HG03378 (cell line): ENCODE measurements around the gene EXOSC7.
"Not testable (repeated sequence)": the region's sequence is repeated elsewhere in the genome, so short reads cannot be mapped to it uniquely, and the experiment has no call there.

Experiments used
- ATAC-seq: cut with Tn5 transposase; IDR thresholded peaks from one replicate; pipeline ENCODE4 v1.9.1; 2021; ENCODE audit warnings: mild to moderate bottlenecking, moderate library complexity; ENCODE audit not compliant: unreplicated experiment

Gene EXOSC7

DNA sequence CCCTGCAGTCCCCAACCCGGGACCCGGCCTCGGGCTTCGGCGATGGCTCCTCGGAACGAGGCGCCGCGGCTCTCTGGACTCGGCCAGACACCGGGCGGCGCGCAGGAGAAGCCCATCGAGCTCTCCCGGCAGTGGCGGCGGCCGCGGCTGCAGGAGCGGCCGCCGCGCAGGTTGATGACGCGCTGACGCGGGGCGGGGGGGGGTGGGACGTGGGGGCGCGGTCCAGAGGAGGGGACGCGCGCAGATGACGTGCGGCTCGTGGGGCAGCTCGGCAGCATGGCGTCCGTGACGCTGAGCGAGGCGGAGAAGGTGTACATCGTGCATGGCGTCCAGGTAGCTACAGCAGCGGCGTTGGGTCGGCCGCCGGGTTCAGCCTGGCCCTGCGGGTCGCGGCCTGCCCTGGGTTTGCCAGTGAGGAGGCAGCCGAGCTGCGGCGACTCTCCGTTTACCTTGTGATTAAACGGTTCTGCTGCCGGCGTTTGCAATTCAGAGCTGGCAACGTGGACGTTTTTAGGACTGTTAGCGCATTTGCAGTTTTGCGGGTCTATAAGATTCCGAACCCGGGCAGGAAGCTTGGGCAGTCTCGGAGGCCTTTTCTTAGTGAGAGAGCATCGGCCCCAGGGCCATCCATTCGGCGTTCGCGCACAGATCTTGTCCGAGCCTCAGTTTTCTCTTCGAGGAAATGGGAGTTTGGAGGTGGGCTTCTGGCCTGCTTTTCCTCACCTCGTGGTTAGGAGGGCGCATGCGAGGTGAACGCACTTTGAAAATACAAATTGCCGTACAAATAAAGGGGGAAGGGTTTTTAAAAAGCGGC is at the start of gene EXOSC7, which contains the start of gene ZDHHC3:
EXOSC7 (plus strand) TSS at position 243 of the 814 bp plus-strand sequence; CDS start at position 277, 34 bp downstream.
ZDHHC3 (minus strand) TSS at position 173 of the 814 bp plus-strand sequence. CDS start 16,738 bp downstream, outside the sequence.
- ATAC-seq, result peak; percentile 53

DNA sequence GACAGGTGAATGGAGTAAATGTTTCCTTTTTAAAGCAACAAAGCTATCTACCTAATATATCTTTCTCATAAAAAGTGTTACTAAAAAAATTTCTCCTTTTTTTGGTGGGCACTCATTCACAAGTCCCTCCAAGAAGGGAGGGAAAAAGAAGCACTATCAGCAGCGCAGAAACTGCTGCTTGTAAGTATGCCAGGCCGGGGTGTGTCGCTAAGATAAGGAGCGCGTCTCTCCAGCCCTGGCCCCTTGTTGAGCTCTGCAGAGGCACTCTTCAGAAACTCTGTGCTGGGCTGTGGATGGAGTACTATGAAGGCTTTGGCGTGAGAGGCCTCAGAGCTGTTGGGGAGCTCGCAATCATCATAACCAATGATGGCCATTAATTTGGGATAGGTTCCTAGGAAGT is 49.1 kb upstream of the EXOSC7 start:
- ATAC-seq, result no peak

DNA sequence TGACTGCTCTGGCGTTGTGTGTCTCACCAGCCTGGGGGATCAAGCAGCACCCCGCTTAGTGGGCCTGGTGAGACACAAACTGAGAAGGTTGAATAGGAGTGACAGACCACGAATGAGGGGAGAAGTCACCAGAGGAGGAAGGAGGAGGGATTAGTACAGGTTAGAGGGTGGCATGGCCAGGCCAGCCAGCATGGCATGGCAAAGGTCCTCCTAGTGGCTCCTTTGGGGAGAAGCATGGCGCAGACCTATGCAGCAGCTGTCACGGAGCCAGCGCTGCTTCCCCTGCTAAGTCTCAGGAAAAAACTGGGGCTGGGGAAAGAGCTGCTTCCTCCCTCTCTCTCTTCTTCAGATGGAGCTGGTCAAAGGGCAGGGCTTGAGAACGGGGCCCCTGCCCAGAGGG is 48.7 kb upstream of the EXOSC7 start:
- no peak for ATAC-seq

DNA sequence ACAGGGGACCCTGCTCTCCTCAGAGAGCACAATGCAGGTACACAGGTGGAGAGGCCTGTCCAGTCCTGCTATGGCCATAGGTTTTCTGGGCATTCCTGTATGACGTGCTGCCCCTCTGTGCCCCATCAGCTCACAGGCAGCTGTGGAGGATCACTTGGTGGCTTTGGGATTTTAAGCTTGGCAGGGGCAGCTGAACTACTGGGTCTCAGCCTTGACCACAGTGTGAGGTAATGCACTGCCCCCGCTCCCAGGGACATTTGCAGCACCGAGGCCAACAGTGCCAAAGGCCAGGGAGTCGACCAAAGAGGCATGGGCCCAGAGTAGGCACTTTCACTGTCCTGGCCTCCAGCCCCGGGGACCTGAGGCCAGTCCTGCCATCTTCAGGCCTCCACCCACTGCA is 46.3 kb upstream of the EXOSC7 start:
- no peak for ATAC-seq

GRCh38 chr3:44930911-44931310 is 45.1 kb upstream of the EXOSC7 start:
- no peak for ATAC-seq

DNA sequence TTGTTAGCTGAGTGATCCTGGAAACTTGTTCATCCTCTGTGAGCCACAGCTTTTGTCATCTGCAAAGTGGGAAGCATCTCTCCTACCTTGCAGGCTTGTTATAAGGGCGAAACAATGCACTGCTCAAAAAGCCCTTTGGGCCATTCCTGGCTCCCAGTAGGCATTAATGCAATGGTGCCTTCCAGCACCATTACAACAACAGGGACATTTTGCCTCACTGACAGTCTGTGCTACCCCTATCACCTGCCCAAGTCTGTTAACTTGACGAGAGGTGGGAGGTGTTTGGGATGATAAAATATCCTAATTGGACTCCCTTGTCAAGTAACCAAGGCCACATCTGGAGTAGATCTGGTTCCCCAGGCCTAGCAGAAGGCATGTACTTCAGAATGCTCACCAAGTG is 44.3 kb upstream of the EXOSC7 start:
- no peak for ATAC-seq

DNA sequence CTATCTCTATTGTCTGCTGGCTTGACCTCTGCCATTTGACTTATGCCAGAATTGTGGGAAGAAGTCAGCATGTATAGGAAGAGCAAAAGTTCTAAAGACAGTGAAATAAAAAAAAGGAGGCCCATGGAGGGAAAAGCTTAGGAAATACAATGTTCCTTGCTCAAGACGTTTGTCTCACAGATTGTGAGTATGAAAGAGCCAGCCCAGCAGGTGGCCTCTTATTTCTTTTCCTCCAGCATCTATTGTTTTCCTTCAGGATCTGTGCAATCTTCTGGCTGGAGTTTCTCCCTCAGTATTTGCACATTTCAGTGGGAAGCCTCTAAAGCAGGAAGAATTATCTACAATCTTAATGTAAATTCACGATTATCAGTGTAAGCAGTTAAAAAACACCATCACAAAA is 43.8 kb upstream of the EXOSC7 start:
- ATAC-seq, result no peak

DNA sequence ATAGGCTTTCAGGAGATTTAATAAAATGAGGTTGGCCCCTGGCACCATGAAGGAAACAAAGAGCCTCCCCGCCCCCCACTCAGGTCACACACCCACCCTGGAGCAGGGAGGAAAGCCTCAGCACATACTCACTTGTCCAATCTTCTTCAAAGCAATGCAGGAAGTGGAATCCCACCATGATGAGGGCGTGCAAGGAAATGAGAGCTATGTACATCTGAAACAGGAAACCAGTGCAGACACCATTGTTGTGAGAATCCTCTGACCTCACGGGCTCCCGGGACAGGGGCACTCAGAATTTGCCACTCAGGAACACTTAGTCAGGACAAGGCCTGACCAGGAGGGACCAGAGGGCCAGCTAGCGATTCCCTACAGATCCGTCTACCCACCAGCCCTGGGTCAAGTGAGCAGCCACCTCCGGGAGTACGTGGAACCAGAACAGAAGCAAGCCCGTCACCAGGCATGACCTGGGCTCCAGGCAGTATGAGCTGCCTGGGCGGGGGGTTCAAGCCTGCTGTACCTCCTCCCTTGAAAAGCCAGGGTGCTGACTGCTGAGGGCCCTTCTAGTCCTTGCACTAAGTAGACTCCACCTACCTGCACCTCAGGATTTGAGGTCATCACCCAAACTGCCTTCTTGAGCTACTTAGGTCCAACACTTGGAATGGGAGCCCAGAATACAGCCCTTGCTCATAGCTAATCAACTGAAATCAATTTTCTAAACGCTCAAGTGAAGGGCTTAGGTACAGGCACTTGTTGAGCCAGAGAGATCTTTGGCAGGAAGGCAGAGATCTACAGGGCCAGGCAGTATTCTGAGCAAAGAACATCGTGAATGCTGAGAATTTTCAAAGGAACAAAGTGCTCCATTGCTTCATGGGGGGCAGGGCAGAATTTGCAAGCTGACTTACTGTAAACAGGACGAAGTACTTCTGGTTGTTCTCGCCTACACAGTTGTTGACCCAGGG is 42.8 kb upstream of the EXOSC7 start:
- no peak for ATAC-seq

DNA sequence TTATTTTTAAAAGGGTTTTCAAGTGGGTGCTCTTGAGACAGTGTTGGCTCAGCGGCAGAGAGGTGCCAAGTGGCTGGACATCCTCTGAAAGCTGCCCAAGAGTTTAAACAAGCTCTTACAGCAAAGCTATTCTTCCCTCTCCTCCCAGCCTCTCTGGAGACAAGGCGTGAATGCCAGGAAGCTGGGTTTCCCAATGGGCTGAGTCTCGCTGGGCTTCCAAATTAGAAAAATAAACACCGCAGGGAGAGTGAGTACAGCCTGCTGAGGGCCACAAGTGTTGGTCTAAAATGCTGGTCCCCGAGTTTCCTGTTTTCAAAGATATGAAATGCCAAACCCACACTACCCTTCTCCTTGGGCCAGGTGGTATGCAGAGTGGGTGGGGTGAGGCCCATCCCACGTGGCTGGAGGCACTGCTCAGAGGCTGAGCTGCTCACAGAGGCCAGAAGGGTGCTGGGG is 36.4 kb upstream of the EXOSC7 start:
- no peak for ATAC-seq

GRCh38 chr3:44942202-44942921 is 33.7 kb upstream of the EXOSC7 start:
- ATAC-seq, result no peak

GRCh38 chr3:44948239-44948638 is 27.8 kb upstream of the EXOSC7 start:
- ATAC-seq, result no peak

DNA sequence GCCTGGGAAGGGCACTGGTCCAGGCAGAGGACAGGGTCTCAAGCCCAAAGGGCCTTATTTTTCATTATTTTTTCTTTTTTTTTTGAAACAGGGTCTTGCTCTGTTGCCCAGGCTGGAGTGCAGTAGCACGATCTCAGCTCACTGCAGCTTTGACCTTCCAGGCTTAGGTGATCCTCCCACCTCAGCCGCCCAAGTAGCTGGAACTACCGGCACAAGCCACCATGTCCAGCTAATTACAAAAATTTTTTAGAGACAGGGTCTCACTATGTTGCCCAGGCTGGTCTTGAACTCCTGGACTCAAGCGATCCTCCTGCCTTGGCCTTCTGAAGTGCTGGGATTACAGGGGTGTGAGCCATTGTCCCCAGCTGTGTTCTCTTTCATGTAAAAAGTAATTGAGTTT is 26.3 kb upstream of the EXOSC7 start:
- not testable (repeated sequence) for ATAC-seq

DNA sequence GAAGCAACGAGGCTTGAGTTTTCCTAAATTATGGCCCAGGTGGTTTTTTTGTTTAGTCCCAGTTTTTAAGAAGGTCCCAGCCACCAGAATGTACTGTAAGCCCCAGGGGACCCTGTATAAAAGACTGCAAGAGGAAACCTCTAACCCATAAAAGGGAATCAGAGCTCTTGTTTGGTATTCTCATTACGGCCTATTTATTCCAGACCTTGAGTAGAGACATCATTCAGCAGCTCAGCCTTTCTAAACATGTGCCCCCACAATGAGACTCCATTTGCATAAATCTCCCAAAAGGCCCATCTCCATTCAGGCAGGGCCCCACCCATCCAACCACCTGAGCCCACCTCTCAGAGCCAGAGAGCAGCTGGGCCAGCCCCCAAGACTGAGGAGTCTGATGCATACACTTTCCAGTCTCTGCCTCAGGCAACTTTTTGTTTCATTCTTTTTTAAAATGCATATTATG is 25.7 kb upstream of the EXOSC7 start:
- no peak for ATAC-seq

- no peak for ATAC-seq
These were observed 23.4 kb upstream of the EXOSC7 start for GRCh38 chr3:44952689-44953088.

GRCh38 chr3:44954304-44954703 is 21.7 kb upstream of the EXOSC7 start:
- no peak for ATAC-seq

DNA sequence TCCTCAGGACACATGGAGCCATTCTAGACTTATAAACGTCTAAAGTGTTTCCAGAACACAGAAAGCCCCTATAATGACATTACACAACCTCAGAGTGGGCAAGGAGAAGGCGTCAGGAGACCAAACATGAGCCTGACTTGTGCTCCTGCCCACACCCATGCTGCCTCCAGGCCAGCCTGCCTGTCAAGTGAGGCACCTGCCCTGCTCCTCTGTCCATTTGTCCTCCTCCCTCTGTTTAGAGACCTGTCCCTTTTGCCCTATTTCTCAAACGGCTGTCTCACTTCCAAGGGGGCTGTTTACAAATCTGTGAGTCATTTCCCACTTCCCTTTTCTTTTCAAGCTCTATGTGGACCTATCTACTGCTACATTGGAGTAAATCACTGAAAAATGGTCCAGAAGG is 21.1 kb upstream of the EXOSC7 start:
- ATAC-seq, result peak; percentile 74

DNA sequence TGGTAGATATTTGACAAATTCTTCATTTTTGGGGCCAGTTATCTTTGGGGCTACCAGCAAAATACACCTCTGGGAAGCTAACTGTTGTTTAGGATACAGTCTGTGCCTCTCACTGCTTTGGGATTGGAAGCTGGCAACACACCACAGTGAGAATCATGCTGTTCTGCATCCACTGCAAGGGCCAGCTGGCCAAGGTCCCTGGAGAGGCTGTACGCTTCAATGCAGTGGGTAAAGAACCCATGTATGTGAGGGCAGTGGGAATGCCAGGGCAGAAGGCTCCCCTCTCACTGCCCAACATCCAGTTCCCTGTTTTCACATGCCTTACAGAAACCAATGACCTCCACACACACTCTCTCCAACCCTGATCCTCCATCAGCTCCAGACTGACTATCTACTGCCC is 20.1 kb upstream of the EXOSC7 start:
- ATAC-seq, result no peak

- no peak for ATAC-seq
These were observed 18.1 kb upstream of the EXOSC7 start for GRCh38 chr3:44957986-44958385.

DNA sequence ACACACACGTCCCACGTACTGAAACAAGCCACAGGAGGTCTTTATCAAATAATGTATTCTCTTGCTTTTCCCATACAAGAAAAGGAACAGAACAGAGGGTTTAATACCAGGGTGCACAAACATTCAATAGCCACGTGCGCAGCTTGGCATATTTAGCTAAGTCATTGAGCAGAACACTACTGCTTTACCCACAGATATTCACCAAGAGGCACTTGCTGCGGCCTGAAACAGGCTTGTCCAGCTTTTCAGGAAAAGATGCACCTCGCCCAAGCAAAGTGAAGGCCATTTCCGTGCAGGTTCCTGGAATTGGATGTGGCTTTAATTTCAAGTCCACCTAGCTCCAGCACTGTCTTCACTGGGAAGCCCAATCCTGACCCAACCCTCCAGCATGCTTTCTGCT is 17.7 kb upstream of the EXOSC7 start:
- ATAC-seq, result no peak

GRCh38 chr3:44960387-44961026 is 15.5 kb upstream of the EXOSC7 start:
- no peak for ATAC-seq
